Ureter (tissue), 1 donor: ENCODE results near the gene ATOH8. TPM values are rescaled to one million over a fixed set of nuclear protein-coding genes. Genes with fewer than 3 reads are reported as not detected.
A peak's percentile ranks its signal among the peaks of the same experiment; 100 is the strongest.

Experiments
- DNase-seq: peaks from one replicate; pipeline ENCODE4 v3.0.0-alpha.2; 2020; ENCODE audit warnings: low spot score
- total RNA-seq: library from RNA; stranded (reverse); gene quantifications from one replicate; pipeline ENCODE4 v1.2.4, GENCODE V29; 2023
- donor health status: DM: yes; HTN: yes; CAD: no.

ATOH8 gene
- total RNA-seq, 1 donor from 2014 or later: 21.8 TPM

DNA sequence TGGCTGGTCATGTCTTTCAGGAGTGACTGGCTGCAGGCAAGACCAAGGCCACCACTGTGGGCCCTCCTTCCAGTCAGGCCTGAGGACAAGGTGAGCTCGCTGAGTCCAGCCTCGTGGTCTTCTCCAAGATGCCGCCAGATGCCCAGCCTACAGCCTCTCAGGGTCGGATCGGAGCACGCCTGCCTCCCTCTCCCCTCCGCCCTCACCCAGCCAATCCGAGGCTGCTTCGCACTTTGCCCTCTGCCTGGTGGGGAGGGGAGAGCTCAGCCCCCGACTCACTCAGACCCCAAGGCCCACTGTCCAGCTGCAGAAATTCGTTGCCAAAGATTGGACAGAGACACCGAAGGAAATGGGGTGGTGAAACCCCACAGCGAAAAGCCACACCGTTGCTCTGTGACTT, 33.1 kb downstream of the ATOH8 start:
- DNase-seq: no peak

DNA sequence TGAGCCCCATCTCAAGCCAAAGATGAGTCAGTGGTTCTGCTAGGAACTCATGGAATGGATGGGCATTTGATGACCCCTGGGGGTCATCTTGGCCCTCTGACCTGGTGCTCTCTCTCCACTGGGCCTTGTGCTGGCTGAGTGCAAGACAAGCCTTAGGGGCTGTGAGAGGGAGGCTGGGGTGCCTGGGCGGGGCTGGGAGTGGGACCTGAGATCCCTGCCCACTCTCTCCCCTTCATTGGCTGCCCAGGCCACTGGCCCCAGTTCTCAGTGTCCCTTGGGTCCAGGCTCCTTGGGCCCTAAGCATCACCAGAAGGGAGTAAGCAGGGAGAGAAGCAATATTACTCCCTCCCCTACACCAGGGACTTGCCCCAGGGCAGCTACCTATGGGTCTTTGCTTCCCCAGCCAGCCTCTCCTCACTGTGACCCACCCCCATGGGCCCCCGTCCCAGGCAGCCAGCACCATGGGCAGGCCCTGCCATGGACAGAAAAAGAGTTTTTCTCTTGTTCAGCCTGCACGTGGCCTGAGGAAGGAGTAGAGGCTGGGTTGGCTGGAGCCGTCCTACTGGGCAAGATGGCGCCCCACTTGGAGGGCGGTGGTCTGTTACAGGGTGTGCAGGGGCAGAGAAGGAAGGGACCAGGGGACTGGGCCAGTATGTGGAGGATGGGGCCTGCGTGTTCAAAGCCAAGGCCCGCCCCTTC, 33.6 kb downstream of the ATOH8 start:
- DNase-seq: no peak

DNA sequence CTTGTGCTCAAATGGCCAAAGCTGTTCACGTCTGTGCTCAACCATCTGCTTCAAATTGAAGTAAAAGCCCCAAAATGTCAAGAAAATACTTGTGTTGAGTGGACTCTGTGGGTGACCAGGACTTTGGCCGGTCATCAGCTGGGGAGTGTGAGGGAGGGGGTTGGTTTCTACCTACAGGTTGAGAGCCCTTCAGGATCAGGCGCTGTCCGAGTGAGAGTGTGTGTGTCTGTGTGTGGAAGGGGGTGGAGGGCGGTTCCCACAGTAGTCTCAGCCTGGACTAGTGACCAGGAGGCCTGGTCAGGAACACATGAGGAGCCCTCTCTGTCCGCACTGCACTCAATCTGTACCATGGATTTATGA, 34.2 kb downstream of the ATOH8 start:
- DNase-seq: no peak

DNA sequence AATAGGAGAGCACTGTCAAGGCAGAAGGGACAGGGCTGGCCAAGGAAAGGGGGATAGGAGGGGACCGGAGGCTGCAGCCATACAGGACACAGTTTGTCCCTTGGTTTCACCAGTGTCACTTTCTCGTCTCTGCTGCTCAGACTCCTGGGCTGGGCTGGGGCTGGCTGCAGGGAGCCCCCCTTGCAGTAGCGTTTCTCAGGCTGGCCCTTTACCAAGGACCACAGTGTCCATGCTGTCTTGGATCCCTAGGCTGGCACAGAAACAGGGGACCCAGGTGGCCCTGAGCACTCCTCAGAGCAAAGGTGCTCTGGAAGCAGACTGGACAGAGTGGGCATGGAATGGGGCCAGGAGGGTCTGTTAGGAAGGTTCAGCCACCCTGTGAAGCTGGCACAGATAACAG, 34.8 kb downstream of the ATOH8 start:
- DNase-seq: no peak

DNA sequence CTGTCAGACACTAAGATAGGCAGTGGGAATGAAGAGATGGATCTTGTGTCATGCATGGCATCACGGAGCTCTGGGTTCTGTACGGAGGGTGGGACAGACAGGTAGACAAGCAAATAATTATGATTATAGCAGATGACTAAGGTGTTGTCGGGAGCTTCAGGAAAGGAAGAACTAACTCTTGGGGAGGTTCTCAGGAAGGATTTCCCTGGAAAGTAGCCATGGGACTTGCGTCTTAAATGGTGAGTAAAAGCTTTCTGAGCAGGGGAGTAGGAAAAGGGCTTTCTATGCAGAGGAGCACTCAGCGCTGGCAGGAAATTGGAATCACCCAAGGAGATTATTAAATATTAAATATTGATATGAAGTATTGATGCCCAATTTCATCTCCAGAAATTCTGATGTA, 35.5 kb downstream of the ATOH8 start:
- DNase-seq: no peak

DNA sequence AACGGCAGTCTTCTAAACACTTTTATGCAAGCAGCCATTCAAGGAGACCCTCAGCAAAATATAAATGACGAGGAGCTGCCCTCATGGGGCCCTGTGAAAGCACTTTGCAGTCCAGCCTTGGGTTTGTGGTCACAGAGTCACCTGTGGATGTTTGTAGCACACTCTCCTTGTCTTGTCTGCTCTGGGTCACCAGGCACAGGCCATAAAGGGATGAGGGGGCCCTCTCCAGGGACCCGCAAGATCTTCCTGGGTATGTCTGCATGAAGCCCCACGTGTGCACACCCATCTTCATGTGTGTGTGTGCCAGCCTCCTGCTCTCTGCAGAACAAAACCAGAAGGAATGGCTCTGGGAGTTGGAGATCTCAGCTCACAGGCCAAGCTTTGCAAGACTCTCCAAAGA, 36.2 kb downstream of the ATOH8 start:
- DNase-seq: no peak

DNA sequence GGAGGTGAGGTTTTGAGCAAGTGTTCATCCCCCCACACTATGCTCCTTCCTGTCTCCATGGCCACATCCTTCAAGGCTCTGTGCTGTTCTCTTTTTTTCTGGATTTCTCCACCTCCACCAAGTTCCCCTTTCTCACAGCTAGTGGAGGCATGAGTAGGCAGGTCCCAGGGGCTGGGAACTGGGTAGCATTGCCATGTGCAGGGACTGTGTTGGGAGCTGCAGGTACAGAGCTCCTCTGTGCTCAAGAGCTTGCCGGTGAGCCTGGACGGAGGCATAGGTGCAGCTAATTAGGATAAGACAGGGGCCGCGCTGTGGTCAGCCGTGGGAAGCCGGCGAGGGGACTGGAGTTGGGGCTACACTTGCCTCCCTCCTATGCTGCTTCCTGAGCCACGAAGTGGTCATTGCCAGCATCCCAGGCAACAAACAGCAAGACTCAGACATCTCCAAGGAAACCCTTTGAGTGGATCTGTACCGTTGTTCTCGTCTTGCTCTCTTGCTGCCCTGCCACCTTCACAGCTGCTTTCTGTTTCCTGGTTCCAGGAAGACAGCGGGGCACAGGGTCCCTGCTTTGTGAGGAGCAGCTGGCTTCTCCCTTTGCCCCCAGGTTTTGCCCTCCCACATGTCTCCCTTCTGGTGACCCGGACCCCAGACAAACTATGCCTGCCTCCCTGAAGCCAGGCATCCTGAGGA, 36.9 kb downstream of the ATOH8 start:
- no peak for DNase-seq

DNA sequence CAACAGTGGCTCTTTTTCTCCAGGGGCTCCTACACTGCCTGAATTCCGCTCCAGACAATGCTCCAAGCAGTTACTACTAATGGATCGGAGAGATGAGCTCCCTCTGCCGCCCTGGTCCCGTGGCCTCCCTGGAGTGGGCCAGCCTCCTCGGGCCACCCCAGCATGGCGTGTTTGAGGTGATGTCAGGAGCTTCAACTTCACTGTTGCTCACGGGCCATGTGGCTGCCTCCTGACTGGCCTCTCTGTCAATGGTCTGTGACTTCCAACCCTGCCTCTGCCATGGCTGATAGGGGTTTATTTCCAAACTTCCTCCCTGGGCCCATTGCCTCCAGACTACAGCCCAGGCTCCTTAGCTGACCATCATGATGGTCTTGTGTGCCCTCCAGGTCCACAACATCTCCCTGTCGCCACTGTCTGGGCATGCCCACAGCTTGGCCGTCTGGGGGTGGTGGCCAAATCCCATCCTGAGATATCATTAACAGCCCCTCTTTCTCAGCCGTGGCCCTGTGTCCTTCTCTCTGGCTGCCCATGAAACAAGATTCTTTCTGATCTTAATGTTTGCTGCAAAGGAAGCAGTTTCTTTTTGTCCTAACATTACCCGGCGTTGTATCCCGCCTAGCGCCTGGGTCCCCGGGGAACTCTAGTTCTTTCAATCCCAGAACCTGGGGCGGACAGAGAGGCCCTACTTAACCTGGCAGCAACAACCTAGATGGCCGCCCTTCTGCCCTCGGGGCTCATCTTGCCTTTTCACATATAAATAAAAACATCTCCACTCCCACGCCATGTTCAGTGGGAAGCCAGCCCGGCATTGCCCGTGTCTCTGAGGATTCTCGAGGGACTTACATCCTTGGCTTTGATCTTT, 38.1 kb downstream of the ATOH8 start:
- DNase-seq: no peak

DNA sequence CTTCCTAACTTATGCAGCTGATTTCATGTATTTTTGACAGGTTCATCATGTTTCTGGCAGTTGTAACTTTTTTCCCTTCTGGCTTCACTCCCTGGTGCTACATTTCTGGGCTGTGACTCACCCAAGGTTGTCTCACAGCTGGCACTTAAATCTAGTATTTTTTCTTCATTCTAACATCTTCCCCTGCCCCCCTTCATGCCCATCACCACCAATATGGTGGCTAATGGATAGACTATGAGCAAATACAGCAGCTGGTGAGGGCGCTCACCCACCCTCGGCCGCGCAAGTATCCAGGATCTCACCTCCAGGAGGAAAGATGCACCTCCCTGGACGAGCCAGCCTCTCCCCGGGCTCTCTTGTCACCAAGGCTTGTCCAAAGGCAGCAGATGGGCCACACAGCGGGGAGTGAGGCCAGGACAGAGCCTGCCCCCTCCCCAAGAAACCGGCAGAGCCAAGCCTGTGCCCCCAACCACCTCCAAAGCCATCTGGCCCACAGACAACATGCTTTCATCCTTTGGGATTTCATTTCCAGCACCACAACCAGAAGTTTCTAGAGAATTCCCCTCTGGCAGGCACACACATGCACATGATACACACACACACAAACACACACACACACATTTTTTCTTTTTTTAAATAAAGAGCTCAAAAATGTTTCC, 39.1 kb downstream of the ATOH8 start:
- no peak for DNase-seq

DNA sequence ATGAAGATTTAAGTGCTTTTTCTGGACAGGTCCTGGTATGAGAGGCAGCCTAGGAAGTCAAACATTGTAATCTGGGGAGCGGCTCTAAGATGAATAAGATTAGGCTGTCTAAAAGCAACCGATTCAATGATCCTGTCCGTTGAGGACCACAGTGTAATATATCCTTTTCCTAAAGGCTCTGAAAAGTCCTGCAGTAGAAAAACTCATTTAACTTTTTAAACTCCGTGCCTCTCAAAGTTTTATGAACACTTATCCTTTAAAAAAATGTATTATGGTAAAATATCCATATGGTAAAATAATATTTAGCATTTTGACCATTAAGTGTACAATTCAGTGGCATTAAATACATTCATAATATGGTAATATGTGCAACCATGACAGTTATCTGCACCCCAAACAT, 39.8 kb downstream of the ATOH8 start:
- no peak for DNase-seq

DNA sequence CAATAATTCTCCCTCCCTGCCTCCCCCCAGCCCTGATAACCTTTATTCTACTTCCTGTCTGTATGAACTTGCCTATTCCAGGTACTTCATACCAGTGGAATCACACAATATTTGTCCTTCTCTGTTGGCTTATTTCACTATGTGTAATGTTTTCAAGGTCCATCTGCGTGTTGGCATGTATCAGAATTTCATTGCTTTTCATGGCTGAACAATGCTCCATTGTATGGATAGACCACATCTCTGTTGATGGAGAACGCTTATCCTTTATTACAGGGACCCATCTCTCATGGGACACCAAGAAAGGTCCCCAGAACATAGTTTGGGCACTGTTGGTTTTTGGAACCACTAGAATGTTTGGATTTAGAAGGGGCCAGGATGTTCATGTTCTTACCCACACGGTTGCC, 40.2 kb downstream of the ATOH8 start:
- DNase-seq: no peak

DNA sequence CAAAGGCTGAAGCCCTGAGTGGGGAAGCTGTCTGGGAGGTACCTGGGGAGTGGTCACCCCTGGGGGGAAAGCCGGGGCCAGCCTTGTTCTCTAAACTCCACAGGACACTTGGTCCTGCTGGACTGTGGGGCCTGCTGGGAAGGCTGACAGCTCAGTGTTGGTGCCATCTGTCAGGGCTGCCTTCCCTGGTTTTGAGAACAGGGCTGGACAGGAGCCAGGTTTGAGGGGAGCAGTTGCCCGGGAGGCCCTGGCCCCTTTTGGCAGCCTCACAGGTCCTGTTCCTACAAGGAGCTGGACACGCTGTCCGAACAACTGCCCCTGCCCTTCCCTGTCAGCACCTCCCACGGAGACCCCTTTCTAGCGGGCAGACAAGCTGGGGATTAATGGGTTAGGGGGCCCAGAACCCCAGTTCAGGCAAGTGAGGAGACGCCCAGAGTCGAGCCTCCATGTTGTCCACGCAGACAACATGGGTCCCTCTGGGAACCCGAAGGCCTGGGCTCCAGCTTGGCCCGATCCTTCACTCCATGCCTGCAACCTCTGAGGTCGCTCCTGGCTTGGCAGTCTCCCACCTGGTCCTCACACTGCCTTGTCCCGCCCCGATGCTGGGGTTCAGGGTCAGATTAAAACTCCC, 40.8 kb downstream of the ATOH8 start:
- no peak for DNase-seq

DNA sequence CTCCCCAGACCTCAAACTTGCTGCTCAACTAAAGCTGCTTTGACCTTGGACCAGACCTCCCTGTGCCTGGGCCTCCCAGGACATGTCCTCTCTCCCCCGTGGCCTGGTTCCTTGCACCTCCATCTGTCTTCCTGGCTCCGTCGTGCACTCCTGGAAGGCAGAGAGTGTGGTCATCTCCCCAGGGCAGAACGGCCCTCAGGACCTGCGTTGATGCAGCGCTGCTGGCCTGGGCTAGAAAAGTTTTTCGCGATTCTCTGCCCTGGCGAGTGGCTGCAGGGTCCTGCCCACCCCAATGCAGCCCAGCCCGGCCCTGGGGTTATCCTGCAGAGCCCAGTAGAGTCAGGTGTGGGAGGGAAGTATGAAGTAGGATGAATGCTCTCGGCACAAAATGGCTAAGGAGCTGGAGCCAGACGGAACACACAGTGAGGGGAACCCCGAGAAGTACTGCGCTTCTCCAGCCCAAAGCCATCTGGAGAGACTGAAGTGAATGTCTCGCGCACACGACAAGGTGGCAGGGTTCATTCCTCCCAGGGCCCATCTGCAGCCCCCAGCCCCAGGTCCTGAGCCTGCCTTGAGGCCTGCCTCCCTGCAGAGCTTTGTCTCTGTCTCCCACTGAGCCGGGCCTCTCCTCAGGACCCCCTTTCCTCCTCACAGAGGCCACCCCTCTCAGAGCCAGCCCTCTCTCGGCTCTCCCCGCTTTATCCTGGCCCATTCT, 41.7 kb downstream of the ATOH8 start:
- no peak for DNase-seq

DNA sequence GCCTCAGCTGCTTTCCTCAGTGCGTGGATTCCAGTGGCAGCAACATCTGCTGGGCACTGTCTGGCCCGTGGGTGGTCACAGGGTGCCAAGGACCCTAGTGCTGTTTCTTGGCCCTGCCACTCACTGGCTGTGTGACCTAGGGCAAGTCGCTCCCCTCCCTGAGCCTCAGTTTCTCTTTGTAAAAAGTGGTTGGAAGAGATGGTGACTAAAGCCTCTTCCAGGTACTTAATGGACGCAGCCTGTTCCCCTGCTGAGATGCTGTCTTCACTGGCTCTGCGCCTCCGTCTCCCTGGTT, 42.2 kb downstream of the ATOH8 start:
- DNase-seq: no peak

DNA sequence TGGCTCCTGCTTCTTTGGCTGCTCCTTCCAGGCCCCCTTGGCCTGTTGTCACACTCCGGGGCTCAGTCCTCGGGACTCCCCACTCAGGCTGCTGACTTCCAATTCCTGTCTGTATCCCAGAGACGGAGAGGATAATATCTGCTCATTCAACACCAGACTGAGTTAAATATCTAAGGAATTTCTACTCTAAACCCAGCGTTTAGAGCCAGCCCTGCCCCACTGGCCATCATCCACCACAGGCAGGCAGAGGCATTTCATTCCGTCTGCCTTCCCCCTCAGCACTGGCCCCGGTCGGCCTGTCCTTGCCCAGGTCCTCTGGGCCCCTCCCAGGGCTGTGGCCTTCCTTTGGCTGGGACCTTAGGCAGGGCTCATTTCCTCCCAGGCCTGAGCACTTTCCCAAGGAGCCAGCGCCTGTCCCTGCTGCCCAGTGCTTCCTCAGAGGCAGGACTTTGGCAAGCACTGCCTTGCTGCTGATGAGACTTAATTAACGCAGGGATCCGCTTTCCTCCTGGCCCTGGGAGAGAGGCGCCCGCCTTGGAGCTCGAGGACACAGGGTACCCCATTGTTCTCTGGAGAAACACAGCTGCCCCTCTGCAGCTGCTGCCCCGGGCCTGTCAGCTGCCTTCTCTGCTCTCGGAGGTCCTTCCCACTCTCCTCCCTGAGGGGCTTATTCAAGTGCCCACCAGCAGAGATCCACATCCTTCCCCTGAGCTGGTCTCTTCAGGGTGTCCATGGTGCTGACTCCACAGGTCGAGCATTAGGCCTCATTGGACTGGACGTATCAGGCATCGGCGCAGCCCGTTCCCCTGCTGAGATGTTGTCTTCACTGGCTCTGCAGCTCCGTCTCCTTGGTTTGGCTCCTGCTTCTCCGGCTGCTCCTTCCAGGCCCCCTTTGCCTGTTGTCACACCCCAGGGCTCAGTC, 42.8 kb downstream of the ATOH8 start:
- DNase-seq: no peak

DNA sequence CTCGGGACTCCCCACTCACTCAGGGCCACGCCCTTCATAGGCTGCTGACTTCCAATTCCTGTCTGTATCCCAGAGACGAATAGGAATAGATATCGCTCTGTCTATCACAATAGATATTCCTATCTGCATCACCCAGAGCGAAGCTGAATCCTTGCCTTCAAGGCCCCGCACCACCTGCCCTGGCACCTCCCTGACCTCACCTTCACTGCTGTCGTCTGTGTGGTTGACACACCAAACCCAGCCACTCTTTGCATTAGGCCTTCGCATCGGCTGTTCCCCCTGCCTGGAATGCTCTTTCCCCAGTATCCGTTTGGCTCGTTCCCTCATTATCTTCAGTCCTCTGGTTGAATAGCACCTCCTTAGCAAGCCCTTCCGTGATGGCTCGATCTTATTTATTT, 43.5 kb downstream of the ATOH8 start:
- DNase-seq: no peak

DNA sequence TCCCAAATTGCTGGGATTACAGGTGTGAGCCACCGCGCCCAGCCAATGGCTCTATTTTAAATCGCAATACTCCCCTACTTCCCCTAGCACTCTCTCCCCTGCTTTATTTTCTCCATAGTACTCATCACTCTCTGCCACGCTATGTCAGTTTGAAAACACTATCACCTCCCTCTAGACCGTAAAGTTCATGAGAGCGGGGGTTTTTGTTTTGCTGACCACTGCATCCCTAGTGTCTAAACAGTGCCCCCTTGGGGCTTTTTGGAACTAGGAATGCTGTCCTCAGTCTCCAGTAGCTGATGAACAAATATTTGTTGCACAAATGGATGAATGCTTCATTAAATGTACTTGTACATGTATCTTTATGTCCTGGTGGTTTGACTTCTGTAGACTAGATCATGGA, 44.1 kb downstream of the ATOH8 start:
- DNase-seq: no peak

DNA sequence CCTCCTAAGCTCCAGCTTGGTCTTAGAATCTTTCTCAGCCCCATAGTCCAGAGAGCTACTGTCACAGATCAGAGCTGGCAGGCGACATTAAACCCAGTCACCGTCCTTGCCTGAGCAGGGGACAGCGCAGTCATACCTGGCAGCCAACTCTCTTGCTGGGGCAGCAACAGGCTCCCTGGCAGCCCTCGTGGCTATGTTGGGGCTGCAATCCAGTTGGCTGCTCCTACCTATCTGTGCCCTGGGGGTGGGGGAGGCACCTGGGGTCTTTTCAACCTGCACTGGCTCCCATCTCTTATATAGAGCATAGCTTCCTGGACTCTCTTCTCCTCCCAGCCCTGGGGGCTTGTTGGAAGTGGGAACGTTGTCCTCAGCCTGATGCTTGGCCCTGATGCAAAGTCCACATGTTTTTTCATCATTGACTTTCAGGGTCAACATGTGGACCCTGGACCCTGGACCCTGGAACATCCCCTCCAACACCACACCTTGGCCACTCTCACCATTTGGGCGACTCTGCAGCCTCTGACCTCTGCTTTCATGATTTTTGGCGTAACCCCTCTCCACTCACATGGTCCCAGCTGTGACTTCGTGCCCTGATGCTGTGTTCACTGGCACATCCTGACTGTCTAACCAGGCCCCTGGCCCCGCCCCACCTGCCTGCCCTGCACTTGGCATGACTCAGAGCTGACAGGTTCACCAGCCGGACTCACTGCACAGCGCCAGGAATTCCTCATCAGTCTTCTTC, 45.6 kb downstream of the ATOH8 start:
- DNase-seq: peak; percentile 77

DNA sequence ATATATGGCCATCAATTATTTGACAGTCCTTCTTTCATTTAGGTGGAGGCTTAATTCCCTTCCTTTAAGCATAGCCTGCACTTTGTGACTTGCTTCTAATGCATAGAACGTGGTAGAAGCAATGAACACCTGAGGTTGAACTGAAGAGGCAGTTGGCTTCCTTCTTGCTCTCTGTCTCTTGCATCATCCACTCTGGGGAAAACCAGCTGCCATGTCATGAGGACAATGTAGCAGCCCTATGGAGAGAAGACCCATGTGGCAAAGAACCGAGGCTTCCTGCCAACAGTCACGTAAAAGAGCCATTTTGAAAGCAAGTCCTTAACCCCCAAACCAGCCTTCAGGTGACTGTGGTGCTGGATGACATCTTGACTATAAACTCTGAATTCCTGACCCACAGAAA, 46.8 kb downstream of the ATOH8 start:
- no peak for DNase-seq

DNA sequence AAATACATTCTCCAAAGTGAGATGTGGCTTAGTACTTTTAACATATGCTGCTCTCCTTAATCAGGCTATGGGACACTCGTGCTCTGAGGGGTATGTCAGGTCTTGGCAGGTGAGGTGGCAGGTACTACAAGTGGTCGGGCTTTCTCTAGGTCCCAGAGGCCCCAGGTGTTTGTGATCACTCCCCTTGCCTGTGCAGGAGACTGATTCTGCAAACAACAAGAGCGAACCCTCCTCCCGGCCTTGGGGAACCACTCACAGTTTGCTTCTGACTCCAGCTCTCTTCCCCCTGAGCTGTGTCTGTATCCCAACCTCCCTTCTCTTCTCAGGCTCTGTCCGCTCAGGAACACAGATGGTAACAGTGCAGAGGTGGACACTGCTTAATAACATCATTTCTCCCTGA, 48.1 kb downstream of the ATOH8 start:
- DNase-seq: no peak
